ENCODE data around the gene LRP3. TPM values are rescaled to one million over a fixed set of nuclear protein-coding genes. Genes with fewer than 3 reads are reported as not detected.

The LRP3 gene
- total and polyA plus RNA-seq, 12 donors = 8.5 to 23.6 (median 15.9) TPM

- no peak for TF ChIP-seq CTCF (IDR thresholded peaks at IDR 0.05)
- Histone ChIP-seq H3K4me1 (peaks cover 0 to 23% (median 0%) of the 10 kb centered on the region in 9 donors), H3K36me3 (no peaks in the 10 kb centered on the region), H3K27me3 (peaks cover 0 to 35% (median 30%) of the 10 kb centered on the region in 7 donors), H3K4me3 (no peak overlapping the region), H3K27ac (no peak overlapping the region), H3K9me3 (peaks cover 0 to 10% (median 6%) of the 10 kb centered on the region in 11 donors)
- intact Hi-C loops (cut with DNase I) = no loop called here
- DNase-seq = no peak
- no peak for ATAC-seq
- WGBS, 2 donors = 96 to 100% methylated on average over 1 of the region's 1 CpG
Measured at GRCh38 chr19:33250500-33250899, 56.4 kb downstream of the LRP3 start.

- DNase-seq = no peak
- Histone ChIP-seq H3K4me3 (no peak overlapping the region), H3K9me3 (peaks cover 0 to 4% (median under 1%) of the 10 kb centered on the region in 11 donors), H3K27me3 (peaks cover 0 to 35% (median 30%) of the 10 kb centered on the region in 7 donors), H3K36me3 (no peaks in the 10 kb centered on the region), H3K27ac (no peak overlapping the region), H3K4me1 (peaks cover 0 to 23% (median 0%) of the 10 kb centered on the region in 9 donors)
- no peak for TF ChIP-seq CTCF (IDR thresholded peaks at IDR 0.05)
- WGBS, 2 donors = 48 to 54% methylated on average over 12 of the region's 12 CpGs
- intact Hi-C loops (cut with DNase I) = no loop called here
- ATAC-seq = no peak
Measured at GRCh38 chr19:33251076-33251475, 56.9 kb downstream of the LRP3 start.

GRCh38 chr19:33251526-33252090 lies 57.5 kb downstream of the LRP3 start:
- no peak overlapping the region for H3K27ac ChIP-seq
- peaks cover 0 to 23% (median 0%) of the 10 kb centered on the region in 9 donors for H3K4me1 ChIP-seq
- H3K36me3 ChIP-seq = no peaks in the 10 kb centered on the region
- no peak for TF ChIP-seq CTCF (IDR thresholded peaks at IDR 0.05)
- H3K9me3 ChIP-seq = no peaks in the 10 kb centered on the region
- 62 to 69% methylated on average over 17 of the region's 17 CpGs for WGBS, 2 donors
- DNase-seq = no peak
- intact Hi-C loops (cut with DNase I) = no loop called here
- H3K4me3 ChIP-seq = no peak overlapping the region
- no peak for ATAC-seq
- H3K27me3 ChIP-seq = peaks cover 0 to 35% (median 30%) of the 10 kb centered on the region in 7 donors

GRCh38 chr19:33252418-33252962 lies 58.4 kb downstream of the LRP3 start:
- Histone ChIP-seq H3K36me3 (no peaks in the 10 kb centered on the region), H3K27me3 (peaks cover 0 to 35% (median 30%) of the 10 kb centered on the region in 7 donors), H3K4me3 (no peak overlapping the region), H3K4me1 (peaks cover 0 to 23% (median 0%) of the 10 kb centered on the region in 9 donors), H3K27ac (no peak overlapping the region), H3K9me3 (peaks cover 0 to 2% (median 0%) of the 10 kb centered on the region in 11 donors)
- 82 to 93% methylated on average over 4 of the region's 4 CpGs for WGBS, 2 donors
- DNase-seq (no peak), ATAC-seq (no peak)
- intact Hi-C loops (cut with DNase I) = no loop called here
- TF ChIP-seq CTCF (IDR thresholded peaks at IDR 0.05) = no peak

Data from heart right ventricle (tissue), 16 donors.